Neural progenitor cell (in vitro differentiated cells): Measurements from ENCODE around the gene MGA. TPM values are rescaled to one million over a fixed set of nuclear protein-coding genes. Genes with fewer than 3 reads are reported as not detected.

Source experiments
- DNase-seq: peaks from one replicate; pipeline ENCODE4 v3.0.0-alpha.2; 2016; ENCODE audit warnings: low spot score
- H2AFZ ChIP-seq: fragments of 200-600 bp; sonication (generic); replicated peaks from 2 replicates; pipeline ENCODE4 v1.6.1; 2016; ENCODE audit warnings: antibody characterized with exemption
- H3F3A ChIP-seq: fragments of 200-600 bp; sonication (generic); 2 replicates; pipeline ENCODE4 v1.6.1; 2016; ENCODE audit warnings: antibody characterized with exemption, low read depth
- H3K27ac ChIP-seq: fragments of 200-600 bp; sonication (generic); 2 replicates; pipeline ENCODE4 v1.5.1; 2016; ENCODE audit warnings: mild to moderate bottlenecking
- H3K27me3 ChIP-seq: fragments of 200-600 bp; sonication (generic); 2 replicates; pipeline ENCODE4 v1.6.1; 2016; ENCODE audit warnings: mild to moderate bottlenecking, moderate library complexity
- H3K36me3 ChIP-seq: fragments of 200-600 bp; sonication (generic); 2 replicates; pipeline ENCODE4 v1.5.1; 2016
- H3K4me1 ChIP-seq: fragments of 200-600 bp; sonication (generic); 2 replicates; pipeline ENCODE4 v1.6.1; 2016; ENCODE audit warnings: mixed run types
- H3K4me2 ChIP-seq: fragments of 200-600 bp; sonication (generic); 2 replicates; pipeline ENCODE4 v1.6.1; 2016
- H3K4me3 ChIP-seq: fragments of 200-600 bp; sonication (generic); 2 replicates; pipeline ENCODE4 v1.5.1; 2016
- H3K79me2 ChIP-seq: fragments of 200-600 bp; sonication (generic); 2 replicates; pipeline ENCODE4 v1.6.1; 2016; ENCODE audit warnings: low read depth
- H3K9ac ChIP-seq: fragments of 200-600 bp; sonication (generic); 2 replicates; pipeline ENCODE4 v1.6.1; 2016
- H3K9me3 ChIP-seq: fragments of 200-600 bp; sonication (generic); 2 replicates; pipeline ENCODE4 v1.5.1; 2016; ENCODE audit warnings: low read depth
- H4K20me1 ChIP-seq: fragments of 200-600 bp; sonication (generic); 2 replicates; pipeline ENCODE4 v1.6.1; 2016; ENCODE audit warnings: low read depth
- H3K27ac Mint-ChIP-seq: 3 replicates; pipeline ENCODE4 v1.8.0; 2021; ENCODE audit warnings: mixed read lengths
- H3K27me3 Mint-ChIP-seq: 2 replicates; pipeline ENCODE4 v1.8.0; 2022; ENCODE audit warnings: low read depth, mild to moderate bottlenecking, inconsistent platforms, moderate library complexity, mixed read lengths; ENCODE audit not compliant: insufficient read depth
- H3K36me3 Mint-ChIP-seq: 3 replicates; pipeline ENCODE4 v1.8.0; 2021; ENCODE audit warnings: mixed read lengths
- H3K4me1 Mint-ChIP-seq: 3 replicates; pipeline ENCODE4 v1.8.0; 2021; ENCODE audit warnings: mixed read lengths
- H3K4me3 Mint-ChIP-seq: 3 replicates; pipeline ENCODE4 v1.8.0; 2021; ENCODE audit warnings: mild to moderate bottlenecking, moderate library complexity, mixed read lengths
- H3K9me3 Mint-ChIP-seq: 3 replicates; pipeline ENCODE4 v1.8.0; 2020; ENCODE audit warnings: mixed read lengths
- CTCF ChIP-seq: fragments of 200-600 bp; sonication (generic); IDR thresholded peaks from 2 replicates; pipeline ENCODE4 v1.5.1; 2017; ENCODE audit warnings: antibody characterized with exemption, mild to moderate bottlenecking
- EZH2 ChIP-seq: fragments of 200-600 bp; sonication (generic); IDR thresholded peaks from 2 replicates; pipeline ENCODE4 v1.6.1; 2017; ENCODE audit warnings: antibody characterized with exemption, mild to moderate bottlenecking, moderate library complexity
- EZH2phosphoT487 ChIP-seq: fragments of 200-600 bp; sonication (generic); IDR thresholded peaks from 2 replicates; pipeline ENCODE4 v1.6.1; 2017; ENCODE audit warnings: antibody characterized with exemption
- total RNA-seq: library from RNA; depleted of rRNA; stranded (reverse); fragments of >200 nt; gene quantifications from 2 replicates; pipeline ENCODE4 v1.2.3, GENCODE V29; 2015; ENCODE audit warnings: low replicate concordance

MGA gene
- total RNA-seq, 1 donor from 2014 or later, result 73.4 TPM

GRCh38 chr15:41658689-41659088 lies 1.5 kb upstream of the MGA start:
- peaks cover 6% of the 10 kb centered on the region for H3K9me3 Mint-ChIP-seq
- Histone ChIP-seq H3K4me1 (peaks cover 7% of the 10 kb centered on the region), H3K4me3 (no peak overlapping the region), H3K4me2 (no peak overlapping the region), H3F3A (peaks cover 38% of the 10 kb centered on the region), H3K9me3 (no peaks in the 10 kb centered on the region), H3K79me2 (peaks cover 31% of the 10 kb centered on the region), H3K27ac (no peak overlapping the region), H2AFZ (no peak overlapping the region), H4K20me1 (peaks cover 30% of the 10 kb centered on the region), H3K36me3 (no peaks in the 10 kb centered on the region), H3K27me3 (peaks cover 29% of the 10 kb centered on the region), H3K9ac (no peak overlapping the region)
- peaks cover 23% of the 10 kb centered on the region for H3K4me1 Mint-ChIP-seq
- H3K4me3 Mint-ChIP-seq, result peak overlapping the region; percentile 31
- peaks cover 1% of the 10 kb centered on the region for H3K36me3 Mint-ChIP-seq
- no peak overlapping the region for H3K27ac Mint-ChIP-seq
- no peak for DNase-seq
- peaks cover 7% of the 10 kb centered on the region for H3K27me3 Mint-ChIP-seq
- no peak for TF ChIP-seq EZH2phosphoT487
- TF ChIP-seq EZH2, result no peak
- TF ChIP-seq CTCF, result no peak

- peaks cover 29% of the 10 kb centered on the region for H3K27me3 ChIP-seq
- DNase-seq, result no peak
- H3K4me3 ChIP-seq, result peak overlapping the region; percentile 59
- H3K9ac ChIP-seq, result no peak overlapping the region
- no peaks in the 10 kb centered on the region for H3K9me3 ChIP-seq
- peaks cover 38% of the 10 kb centered on the region for H3F3A ChIP-seq
- Mint-ChIP-seq H3K27me3 (peaks cover 7% of the 10 kb centered on the region), H3K36me3 (no peaks in the 10 kb centered on the region), H3K4me3 (peak overlapping the region; percentile 31), H3K4me1 (peaks cover 23% of the 10 kb centered on the region), H3K27ac (no peak overlapping the region), H3K9me3 (peaks cover 6% of the 10 kb centered on the region)
- peaks cover 36% of the 10 kb centered on the region for H3K79me2 ChIP-seq
- no peak overlapping the region for H3K27ac ChIP-seq
- peaks cover 7% of the 10 kb centered on the region for H3K4me1 ChIP-seq
- H3K36me3 ChIP-seq, result no peaks in the 10 kb centered on the region
- TF ChIP-seq CTCF (no peak), EZH2 (no peak), EZH2phosphoT487 (no peak)
- peak overlapping the region; percentile 78 for H3K4me2 ChIP-seq
- H4K20me1 ChIP-seq, result peaks cover 35% of the 10 kb centered on the region
- no peak overlapping the region for H2AFZ ChIP-seq
These were observed 1.0 kb upstream of the MGA start for GRCh38 chr15:41659190-41659589.

- H2AFZ ChIP-seq, result peak overlapping the region; percentile 91
- Mint-ChIP-seq H3K4me3 (peak overlapping the region; percentile 90), H3K36me3 (no peaks in the 10 kb centered on the region), H3K9me3 (peaks cover 6% of the 10 kb centered on the region), H3K27ac (peak overlapping the region; percentile 63), H3K4me1 (peaks cover 23% of the 10 kb centered on the region), H3K27me3 (peaks cover 7% of the 10 kb centered on the region)
- H3K9me3 ChIP-seq, result no peaks in the 10 kb centered on the region
- peaks cover 38% of the 10 kb centered on the region for H3F3A ChIP-seq
- peaks cover 29% of the 10 kb centered on the region for H3K27me3 ChIP-seq
- DNase-seq, result no peak
- no peak overlapping the region for H3K9ac ChIP-seq
- H3K4me1 ChIP-seq, result peaks cover 7% of the 10 kb centered on the region
- no peaks in the 10 kb centered on the region for H3K36me3 ChIP-seq
- H3K4me3 ChIP-seq, result peak overlapping the region; percentile 59
- TF ChIP-seq EZH2, result peak; percentile 7
- no peak for TF ChIP-seq EZH2phosphoT487
- no peak for TF ChIP-seq CTCF
- H3K27ac ChIP-seq, result no peak overlapping the region
- H4K20me1 ChIP-seq, result peaks cover 42% of the 10 kb centered on the region
- peak overlapping the region; percentile 78 for H3K4me2 ChIP-seq
- H3K79me2 ChIP-seq, result peaks cover 42% of the 10 kb centered on the region
These were observed 360 bp upstream of the MGA start for GRCh38 chr15:41659855-41660234.
